GM20431 (cell line): Measurements from ENCODE around the gene PHF2.

ENCODE experiments used
- in situ Hi-C: fragments of 300-500 bp; cut with MseI, MboI; formaldehyde crosslinking; loops from one replicate; pipeline ENCODE4 v1.15.0; 2020; ENCODE audit warnings: low sequenced_read_pairs; ENCODE audit not compliant: unreplicated experiment

Gene PHF2

DNA sequence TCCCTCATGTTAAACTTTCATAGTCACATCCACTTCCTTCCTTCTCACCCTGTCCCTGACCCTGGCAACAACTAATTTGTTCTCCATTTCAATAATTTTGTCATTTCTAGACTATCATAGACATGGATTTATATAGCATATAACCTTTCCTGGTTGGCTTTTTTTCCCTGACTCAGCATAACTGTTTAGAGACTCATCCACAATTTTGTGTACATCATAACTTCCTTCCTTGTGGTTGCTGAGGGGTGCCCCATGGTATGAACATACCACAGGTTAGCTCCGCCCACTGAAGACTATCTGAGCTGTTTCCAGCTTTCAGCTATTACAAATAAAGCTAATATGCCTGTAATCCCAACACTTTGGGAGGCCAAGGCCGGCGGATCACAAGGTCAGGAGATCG, 137.3 kb downstream of the PHF2 start:
- in situ Hi-C loops, result no loop called here

DNA sequence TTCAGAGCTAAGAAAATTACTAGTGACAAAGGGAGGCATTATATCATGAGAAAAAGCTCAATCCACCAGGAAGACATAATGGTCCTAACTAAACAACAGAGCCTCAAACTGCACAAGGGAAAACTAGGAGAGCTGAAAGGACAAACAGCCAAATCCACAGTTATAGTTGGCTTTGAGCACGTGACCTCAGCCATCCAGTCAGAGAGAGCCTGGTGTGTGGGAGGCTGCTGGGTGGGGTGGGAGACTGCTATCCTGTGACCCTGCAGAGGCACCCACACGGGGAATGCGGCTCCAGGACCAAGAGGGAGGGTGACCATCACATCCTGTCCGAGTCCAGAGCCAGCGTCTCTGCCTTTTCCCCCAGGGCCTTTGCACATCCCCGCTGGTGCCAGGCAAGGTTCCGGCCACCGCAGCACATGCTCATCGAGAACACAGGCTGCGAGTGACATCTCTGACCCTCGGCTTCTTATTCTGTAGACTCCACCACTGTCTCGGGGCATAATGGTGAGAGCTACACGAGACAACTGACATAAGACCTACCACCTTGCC, 145.1 kb downstream of the PHF2 start:
- in situ Hi-C loops, result no loop called here

DNA sequence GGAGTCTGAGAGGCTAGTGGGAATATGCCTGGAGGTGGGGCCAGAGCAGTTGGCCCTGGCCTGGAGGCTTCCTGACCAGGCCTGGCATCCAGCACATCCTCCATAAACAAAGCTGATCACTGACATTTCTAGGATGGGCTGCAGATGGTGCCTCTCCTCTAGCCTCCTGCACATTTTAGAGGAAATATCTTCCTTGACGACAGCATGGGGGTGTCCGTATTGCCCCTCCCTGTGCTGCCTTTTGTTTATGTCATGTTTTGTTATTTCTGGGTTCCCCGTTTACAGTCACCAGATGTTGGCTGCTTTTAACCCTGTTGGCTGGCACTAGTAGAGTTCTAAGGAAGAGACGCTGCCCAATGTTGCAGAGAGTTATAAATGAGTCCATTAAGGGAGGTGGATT, 148.5 kb downstream of the PHF2 start:
- in situ Hi-C loops, result no loop called here

DNA sequence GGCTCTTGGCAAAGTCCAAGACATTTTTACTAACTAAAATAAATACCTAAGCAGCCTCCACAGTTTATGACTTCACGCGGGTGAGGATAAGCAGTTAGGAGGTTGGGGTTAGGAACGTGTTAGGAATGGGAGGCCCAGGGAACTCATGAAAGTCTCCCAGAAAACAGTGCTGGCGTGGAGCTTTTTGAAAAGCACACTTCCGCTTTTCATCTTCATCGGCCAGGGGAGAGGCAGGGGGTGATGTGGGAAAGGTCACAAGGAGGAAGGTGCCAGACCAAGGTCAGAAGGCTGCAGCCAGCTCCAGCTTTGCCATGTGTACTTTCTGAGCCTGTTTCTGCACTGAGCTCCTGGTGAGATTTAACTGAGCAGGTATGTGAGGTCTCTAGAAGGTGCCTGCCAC, 149.0 kb downstream of the PHF2 start:
- in situ Hi-C loops, result no loop called here

DNA sequence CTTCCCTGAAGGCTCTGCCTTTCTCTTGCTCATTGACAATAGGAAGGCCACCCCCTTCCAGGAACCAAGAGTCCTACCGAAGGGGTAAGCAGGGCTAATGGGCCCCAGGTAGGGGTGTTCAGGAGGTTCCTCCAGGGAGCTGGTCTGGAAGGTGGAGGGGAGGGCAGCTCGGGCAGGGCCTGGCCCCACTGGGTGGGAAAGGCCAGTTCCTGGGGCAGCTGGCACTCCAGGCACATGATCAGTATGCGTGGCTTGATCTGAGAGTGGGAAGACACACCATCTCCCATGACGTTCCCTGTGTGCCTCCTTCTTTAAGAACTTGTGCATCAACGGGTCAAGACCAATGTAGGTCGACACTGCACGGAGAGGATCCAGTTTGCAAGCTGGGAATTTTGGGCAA, 149.8 kb downstream of the PHF2 start:
- in situ Hi-C loops, result no loop called here
